Measurements from ENCODE around the gene SCARF2.
"Not testable (repeated sequence)": the region's sequence is repeated elsewhere in the genome, so short reads cannot be mapped to it uniquely, and the experiment has no call there.

Gene SCARF2

DNA sequence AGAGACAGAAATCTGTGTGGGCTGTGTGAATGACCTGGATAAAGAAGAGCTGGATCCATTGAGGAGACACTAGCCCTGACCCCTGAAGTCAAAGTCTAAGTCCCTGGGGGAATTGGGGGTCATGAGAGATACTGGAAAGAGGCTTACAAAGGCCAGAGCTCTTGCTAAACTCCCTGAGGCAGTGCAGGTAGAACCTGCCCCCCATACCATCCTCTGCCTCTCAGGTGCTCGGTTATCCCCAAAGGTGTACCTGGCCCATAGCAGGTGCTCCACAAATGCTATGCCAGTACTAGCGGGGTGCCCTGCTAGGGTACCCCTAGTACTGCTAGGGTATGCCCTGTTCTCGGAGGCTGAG, 19.1 kb upstream of the SCARF2 start:
- no peak overlapping the region for H3K4me3 ChIP-seq (ENCODE audit: low read depth, low read length)
- POLR2A ChIA-PET, result interaction anchor here (1.2 kb wide), 1 partner anchor 39 kb away, joined by 7 read pairs; no protein-coding TSS in a partner anchor
- no peak for DNase-seq (ENCODE audit: low read depth, low spot score)
- CTCF ChIA-PET, result interaction anchor here (0.7 to 5.7 kb wide), 24 partner anchors 8 to 303 kb away, joined by 3 to 152 read pairs (median 4); partner anchors contain the start of gene MED15
- TF ChIP-seq, protein P1, sequence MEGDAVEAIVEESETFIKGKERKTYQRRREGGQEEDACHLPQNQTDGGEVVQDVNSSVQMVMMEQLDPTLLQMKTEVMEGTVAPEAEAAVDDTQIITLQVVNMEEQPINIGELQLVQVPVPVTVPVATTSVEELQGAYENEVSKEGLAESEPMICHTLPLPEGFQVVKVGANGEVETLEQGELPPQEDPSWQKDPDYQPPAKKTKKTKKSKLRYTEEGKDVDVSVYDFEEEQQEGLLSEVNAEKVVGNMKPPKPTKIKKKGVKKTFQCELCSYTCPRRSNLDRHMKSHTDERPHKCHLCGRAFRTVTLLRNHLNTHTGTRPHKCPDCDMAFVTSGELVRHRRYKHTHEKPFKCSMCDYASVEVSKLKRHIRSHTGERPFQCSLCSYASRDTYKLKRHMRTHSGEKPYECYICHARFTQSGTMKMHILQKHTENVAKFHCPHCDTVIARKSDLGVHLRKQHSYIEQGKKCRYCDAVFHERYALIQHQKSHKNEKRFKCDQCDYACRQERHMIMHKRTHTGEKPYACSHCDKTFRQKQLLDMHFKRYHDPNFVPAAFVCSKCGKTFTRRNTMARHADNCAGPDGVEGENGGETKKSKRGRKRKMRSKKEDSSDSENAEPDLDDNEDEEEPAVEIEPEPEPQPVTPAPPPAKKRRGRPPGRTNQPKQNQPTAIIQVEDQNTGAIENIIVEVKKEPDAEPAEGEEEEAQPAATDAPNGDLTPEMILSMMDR (IDR thresholded peaks at IDR 0.05; ENCODE audit: insufficient read depth, low read length, missing control alignments), result no peak

DNA sequence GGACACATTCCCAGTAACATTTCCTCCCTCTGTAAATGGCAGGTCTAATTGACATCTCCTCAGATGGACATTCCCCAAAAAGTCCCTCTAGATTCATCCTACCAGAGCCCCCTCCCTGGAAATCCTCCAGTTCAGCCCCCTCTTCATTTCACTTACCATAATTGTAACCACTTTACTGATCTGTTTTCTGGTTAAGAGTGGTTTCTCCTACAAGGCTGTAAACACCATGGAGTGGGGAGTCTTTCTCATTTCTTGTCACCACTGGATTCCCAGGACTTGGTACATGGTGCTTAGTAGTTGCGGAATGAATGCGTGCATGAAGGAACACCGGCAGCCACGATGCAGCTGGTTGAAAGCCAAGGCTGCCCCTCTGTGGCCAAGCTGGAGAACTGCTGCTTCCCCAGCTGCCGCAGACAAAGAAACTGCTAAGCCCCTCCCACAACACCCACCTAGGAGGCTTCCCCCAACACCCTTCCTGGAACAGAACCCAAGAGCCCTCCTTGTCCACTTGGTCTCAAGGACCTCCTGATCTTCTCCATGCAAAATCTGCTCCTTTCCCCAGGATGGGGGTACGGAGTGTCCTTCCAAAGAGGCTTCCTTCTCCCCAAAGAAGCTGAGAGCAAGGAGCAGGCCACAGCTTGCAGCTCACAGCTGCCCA, 18.6 kb upstream of the SCARF2 start:
- peak; percentile 26 for DNase-seq (ENCODE audit: low read depth, low spot score)
- H3K4me3 ChIP-seq (ENCODE audit: low read depth, low read length), result no peak overlapping the region
- ChIA-PET CTCF (interaction anchor here (0.7 to 5.7 kb wide), 29 partner anchors 8 to 303 kb away, joined by 3 to 152 read pairs (median 4); partner anchors contain the start of gene MED15), POLR2A (interaction anchor here (1.2 kb wide), 1 partner anchor 38 kb away, joined by 7 read pairs; no protein-coding TSS in a partner anchor)
- TF ChIP-seq, protein P1 (IDR thresholded peaks at IDR 0.05; ENCODE audit: insufficient read depth, low read length, missing control alignments), result peak; percentile 88

DNA sequence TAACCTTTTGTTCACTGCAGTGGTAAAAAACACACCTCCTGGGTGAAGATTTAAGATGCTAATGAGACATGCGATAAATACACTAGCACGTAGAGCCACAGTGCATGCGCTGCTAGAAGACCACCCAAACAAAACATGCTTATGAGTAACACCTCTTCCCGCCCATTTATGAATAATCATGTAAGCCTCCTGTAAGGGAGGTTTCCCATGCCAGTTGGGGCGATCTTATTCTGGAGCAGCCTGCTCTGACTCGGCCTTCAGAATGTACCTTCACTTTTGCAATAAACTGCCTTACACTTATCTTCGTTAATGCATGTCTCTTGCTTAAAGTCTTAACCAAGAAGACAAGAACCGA, 18.1 kb upstream of the SCARF2 start:
- no peak for DNase-seq (ENCODE audit: low read depth, low spot score)
- TF ChIP-seq, protein P1 (IDR thresholded peaks at IDR 0.05; ENCODE audit: insufficient read depth, low read length, missing control alignments), result no peak
- CTCF ChIA-PET, result interaction anchor here (0.8 to 5.7 kb wide), 15 partner anchors 8 to 299 kb away, joined by 3 to 152 read pairs (median 6); no protein-coding TSS in a partner anchor
- H3K4me3 ChIP-seq (ENCODE audit: low read depth, low read length), result no peak overlapping the region
- POLR2A ChIA-PET, result interaction anchor here (1.2 kb wide), 1 partner anchor 38 kb away, joined by 7 read pairs; no protein-coding TSS in a partner anchor

DNA sequence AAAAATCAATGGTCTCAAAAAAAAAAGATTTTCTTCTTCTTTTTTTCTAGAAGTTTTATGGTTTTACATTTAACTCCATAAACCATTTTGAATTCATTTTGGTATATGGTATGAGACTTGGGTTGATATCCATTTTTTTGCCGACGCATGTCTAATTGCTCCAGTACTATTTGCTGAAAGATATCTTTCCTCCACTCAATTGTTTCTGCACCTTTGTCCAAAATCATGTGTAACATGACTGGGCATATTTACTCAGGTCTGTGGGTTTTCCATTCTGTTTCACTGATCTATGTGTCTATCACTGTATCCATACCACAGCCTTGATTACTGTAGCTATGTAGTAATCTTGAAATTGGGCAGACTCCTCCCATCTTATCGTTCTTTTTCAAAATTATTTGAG, 15.6 kb upstream of the SCARF2 start:
- POLR2A ChIA-PET, result no interaction called here
- no peak for DNase-seq (ENCODE audit: low read depth, low spot score)
- TF ChIP-seq, protein P1 (IDR thresholded peaks at IDR 0.05; ENCODE audit: insufficient read depth, low read length, missing control alignments), result no peak
- CTCF ChIA-PET, result interaction anchor here (1.1 to 5.7 kb wide), 8 partner anchors 9 to 115 kb away, joined by 3 to 152 read pairs (median 7); no protein-coding TSS in a partner anchor
- no peak overlapping the region for H3K4me3 ChIP-seq (ENCODE audit: low read depth, low read length)

DNA sequence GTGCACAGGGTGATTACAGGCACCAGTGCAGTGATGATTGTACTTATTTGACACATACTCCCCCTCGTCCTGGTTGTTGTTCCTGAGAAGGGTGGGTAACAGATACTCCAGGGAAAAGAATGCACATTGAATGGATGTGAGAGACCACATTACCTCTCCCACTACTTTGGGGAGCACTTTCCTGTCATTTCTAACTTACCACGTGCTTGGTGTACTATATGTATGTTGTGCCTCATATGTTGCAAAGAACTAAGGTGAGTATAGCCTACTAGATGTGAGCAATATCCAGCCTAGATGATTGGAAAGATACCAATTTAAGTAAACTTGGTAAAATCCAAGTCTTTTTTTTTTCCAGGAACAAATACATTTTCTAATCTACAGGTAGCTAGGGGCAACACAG, 14.3 kb upstream of the SCARF2 start:
- TF ChIP-seq, protein P1 (IDR thresholded peaks at IDR 0.05; ENCODE audit: insufficient read depth, low read length, missing control alignments), result no peak
- DNase-seq (ENCODE audit: low read depth, low spot score), result no peak
- CTCF ChIA-PET, result interaction anchor here (0.6 kb wide), 1 partner anchor 34 kb away, joined by 3 read pairs; no protein-coding TSS in a partner anchor
- POLR2A ChIA-PET, result no interaction called here
- no peak overlapping the region for H3K4me3 ChIP-seq (ENCODE audit: low read depth, low read length)

DNA sequence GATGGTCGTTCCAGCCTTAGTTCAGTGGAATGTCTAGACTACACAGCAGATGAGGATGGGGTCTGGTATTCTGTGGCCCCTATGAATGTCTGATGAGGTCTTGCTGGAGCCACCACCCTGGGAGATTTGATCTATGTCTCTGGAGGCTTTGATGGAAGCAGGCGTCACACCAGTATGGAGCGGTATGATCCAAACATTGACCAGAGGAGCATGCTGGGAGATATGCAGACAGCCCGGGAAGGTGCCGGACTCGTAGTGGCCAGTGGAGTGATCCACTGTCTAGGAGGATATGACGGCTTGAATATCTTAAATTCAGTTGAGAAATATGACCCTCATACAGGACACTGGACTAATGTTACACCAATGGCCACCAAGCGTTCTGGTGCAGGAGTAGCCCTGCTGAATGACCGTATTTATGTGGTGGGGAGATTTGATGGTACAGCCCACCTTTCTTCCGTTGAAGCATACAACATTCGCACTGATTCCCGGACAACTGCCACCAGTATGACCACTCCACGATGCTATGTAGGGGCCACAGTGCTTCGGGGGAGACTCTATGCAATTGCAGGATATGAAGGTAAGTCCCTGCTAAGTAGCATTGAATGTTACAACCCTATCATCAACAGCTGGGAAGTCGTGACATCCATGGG, 13.6 kb upstream of the SCARF2 start:
- CTCF ChIA-PET, result interaction anchor here (0.6 kb wide), 1 partner anchor 33 kb away, joined by 3 read pairs; no protein-coding TSS in a partner anchor

More for the DNA sequence above, 13.6 kb upstream of the SCARF2 start:
- H3K4me3 ChIP-seq (ENCODE audit: low read depth, low read length); POLR2A ChIA-PET; DNase-seq (ENCODE audit: low read depth, low spot score): not testable (repeated sequence)
